Left lobe of liver (tissue), 2 donors: ENCODE results near the gene WDR82. TPM values are rescaled to one million over a fixed set of nuclear protein-coding genes. Genes with fewer than 3 reads are reported as not detected.

Experiments used
- ATAC-seq: fragments of 200-7000 bp; cut with Tn5 transposase; one replicate; pipeline ENCODE4 v1.9.1; 2020; ENCODE audit warnings: mild to moderate bottlenecking, moderate library complexity
- DNase-seq: peaks from one replicate; pipeline ENCODE4 v3.0.0-alpha.2; 2020; ENCODE audit warnings: low spot score
- total RNA-seq: library from RNA; stranded (reverse); gene quantifications from one replicate; pipeline ENCODE4 v1.2.1, GENCODE V29; 2021
- donor health status: DM: no; HTN: no; CAD: no; lungs with moderate emphysema.
- donor health status: DM: no; HTN: yes; CAD: no.

Gene WDR82
- total RNA-seq, 1 donor from 2014 or later, result 18.6 TPM

DNA sequence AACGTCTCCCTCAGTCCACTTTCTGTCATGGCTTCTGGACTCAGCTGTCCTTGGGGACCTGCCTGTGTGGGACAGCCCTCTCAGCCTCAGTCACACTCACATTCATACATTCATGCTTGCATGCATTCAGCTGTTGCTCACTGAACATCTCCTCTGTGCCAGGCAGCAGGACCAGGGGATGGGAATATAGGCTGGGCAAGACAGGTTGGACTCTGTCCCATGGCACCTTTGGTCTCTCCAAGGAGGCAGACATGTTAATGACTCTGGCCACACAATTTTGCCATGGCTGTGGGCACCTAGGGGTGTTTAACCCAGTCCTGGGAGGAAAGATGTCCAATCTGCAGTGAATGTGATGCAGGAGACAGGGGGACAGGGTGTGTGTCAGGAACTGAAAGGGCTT, 29.9 kb upstream of the WDR82 start:
- ATAC-seq (no peak), DNase-seq (no peak)

DNA sequence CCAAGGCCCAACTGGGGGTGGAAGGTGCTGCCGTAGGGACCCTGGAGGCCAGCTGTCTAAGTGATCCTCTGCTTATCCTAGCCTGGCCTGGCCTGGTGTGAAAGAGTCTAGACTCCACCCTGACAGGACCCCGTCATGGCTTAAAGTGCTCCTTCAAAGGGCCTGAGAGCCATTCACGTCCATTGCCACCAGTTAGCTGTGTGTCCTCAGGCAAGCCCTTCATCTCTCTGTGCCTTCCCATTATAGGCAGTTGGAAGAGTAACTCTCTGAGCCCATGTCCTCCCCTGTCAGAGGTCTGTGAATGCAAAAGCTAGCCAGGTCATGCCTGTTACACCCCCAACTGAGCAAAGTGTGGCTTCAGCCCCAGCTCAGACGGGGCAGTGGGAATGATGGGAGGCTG, 28.5 kb upstream of the WDR82 start:
- DNase-seq (no peak), ATAC-seq (no peak)

DNA sequence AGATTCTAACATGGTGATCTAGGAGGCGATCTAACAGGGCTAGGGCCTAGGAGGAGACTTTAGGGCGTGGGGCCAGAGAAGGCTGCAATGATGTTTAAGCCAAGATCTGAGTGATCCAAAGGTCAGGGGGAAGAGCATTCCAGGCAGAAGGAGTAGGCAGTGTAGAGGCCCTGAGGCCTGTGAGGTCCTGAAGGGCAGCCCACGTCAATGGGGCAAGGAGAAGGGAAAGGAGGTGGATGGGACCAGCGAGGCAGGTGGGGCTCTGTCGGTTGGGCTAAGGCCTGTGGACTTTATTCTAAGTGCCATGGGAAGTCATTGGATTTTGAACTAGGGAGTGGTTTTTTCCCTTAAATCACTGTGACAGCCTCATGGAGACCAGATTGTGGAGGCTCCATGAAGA, 27.5 kb upstream of the WDR82 start:
- DNase-seq, result no peak
- no peak for ATAC-seq

DNA sequence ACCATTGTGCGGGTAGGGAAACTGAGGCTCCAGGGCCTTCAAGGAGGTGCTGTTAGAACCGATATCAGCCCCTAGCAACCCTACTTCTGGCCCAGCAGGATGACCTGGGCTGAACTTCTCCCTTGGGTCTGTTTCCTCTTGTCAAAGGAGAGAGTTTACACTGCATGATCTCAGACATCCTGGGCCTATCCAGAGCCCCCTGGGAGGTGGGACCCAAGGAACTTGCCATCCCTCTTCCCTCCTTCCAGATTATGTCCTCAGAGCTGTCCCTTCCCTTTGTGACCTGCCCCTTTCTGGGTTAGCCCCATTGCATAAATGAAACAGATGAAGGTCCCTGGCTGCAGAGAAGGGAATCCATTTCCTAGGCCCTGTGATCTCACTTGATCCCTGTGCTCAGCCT, 25.4 kb upstream of the WDR82 start:
- DNase-seq, result no peak
- no peak for ATAC-seq

DNA sequence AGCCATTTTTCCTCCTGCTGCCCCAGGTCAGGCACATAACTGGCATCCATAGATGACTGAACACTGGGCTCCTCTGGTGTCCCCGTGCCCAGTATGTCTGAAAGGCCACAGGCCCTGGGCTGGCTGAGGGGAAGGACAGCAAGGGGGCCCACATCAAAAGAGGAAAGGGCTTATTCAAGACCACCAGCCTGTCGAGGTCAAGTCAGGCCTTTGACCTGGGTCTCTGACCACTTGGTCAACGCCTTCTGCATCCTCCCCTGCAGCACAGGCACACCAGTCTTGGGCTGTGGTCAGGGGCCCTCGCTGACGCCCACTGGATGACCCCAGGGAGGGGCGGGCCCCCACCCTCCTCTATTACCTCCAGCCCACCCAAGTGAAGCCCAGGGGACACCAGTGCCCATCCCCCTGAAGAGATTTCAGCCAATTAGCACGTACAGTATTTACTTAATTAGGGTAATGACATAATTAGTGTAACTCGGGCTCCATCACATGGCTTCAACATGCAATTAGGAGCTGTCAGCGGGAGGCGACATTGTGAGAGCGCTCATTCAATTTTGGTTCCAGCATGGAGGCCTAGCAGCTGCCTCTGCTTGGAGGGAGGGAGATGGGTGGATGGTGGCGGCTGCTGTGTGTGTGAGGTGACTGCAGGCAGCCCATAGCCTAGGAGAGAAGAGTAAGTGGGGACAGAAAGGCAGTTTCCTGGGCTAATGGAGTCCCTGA, 24.1 kb upstream of the WDR82 start:
- ATAC-seq (no peak), DNase-seq (no peak)

DNA sequence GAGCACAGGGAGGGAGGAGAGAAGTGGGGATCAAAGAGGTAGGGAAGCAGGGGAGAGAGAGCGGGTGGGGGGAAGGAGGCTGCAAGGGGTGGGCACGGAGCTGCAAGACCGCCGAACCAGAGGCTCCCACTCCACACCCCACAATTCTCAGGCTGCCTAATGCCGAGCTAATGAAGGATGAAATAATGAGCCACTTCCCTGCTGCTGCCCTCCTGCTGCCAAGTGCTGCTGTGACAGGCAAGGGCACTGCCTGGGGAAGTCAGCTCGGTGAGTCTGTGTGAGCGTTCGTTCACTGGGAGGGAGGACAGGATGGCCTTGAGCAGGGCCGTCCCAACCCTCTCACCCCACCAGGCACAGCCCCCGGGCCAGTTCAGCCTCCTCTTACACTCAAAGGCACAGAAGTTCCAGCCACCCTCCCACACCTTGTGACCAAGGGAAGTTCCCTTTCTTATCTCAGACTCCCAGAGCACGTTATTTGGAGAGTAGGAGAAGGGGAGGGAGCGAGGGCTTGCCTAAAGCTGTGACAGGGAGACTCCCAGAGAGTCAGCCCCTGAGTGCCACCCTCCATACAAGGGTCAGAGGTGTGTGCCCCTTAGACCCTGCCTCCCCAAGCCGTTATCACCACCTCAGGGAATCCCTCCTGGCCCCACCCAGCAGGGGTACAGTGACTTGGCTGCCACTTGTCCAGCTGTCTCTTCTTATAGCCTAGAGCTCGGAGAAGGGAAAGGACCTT, 21.6 kb upstream of the WDR82 start:
- peak; percentile 27 for ATAC-seq

DNA sequence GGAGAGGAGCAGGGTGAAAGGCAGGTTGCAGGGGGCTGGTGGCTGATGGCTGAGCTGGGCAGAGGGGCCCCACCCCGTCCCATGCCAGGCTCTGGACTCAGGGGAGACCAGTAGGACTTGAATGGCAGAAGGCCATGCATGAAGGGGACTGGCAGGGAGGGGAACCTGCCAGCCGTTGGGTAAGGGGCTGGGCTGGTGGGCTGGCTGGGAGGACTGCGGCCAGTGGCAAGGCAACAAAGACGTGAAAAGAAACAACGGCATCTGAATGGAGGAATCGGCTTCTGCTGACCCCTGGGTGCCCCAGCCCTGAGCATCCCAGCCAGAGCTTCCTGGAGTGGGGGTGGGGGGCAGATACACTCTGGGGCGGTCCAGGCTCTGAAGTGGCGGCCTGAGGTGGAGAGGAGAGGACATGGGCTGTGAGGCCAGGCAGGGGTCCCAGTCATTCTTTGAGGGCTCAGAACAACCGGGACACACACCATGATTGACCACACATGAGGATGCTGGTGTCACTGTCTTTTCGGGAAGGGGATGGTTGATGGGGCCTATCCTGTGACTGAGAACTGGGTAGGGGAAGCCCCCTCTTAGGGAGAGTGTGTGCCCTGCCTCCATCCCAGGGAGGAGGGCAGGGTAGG, 20.9 kb upstream of the WDR82 start:
- DNase-seq (no peak), ATAC-seq (peak; percentile 13)

More for the DNA sequence above, 21.6 kb upstream of the WDR82 start:
- no peak for DNase-seq

DNA sequence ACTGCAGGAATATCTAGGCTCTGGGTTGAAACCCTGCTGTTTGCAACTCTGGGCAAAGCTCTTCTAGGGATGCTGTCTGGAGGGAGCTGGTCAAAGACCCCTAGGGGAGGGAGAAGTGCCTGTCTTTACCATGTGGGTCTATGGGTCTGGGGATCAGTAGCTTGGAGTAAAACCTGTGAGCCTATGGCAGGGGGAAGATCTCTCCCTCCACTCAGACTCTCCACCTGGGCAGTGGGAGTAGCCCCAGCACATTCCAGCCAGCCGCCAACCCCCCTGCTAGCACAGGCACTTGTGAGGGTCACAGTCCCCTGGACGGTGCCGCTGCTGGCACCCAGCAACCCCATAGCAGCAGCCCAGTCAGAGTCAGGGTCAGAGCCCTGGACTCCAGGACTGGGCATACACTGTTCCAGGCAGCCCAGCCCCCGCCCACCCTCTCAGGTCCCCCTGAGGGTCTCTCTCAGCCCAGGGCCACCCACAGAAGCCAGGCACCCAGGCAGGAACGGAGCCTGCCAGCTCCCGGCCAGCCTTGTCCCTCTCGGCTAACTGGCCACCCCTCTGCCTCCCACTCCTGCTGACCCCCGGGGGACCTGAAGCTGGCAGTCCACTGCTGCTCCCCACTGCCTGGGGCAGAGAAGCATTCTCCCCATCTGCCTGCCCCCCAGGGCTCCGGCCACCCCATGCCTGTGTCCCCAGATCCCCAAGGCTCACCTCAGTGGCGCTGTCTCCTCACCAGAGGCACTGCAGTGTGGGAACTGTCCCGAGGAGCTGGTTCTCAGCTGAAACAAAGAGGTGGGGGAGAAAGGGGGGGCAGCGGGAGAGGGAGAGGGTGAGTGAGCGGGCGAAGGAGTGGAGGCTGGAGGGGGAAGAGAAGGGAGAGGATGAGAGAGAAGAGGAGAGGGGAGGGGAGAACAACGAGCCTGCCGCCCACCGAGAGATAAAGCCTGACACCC, 20.0 kb upstream of the WDR82 start:
- DNase-seq (peak; percentile 63), ATAC-seq (peak; percentile 33)

DNA sequence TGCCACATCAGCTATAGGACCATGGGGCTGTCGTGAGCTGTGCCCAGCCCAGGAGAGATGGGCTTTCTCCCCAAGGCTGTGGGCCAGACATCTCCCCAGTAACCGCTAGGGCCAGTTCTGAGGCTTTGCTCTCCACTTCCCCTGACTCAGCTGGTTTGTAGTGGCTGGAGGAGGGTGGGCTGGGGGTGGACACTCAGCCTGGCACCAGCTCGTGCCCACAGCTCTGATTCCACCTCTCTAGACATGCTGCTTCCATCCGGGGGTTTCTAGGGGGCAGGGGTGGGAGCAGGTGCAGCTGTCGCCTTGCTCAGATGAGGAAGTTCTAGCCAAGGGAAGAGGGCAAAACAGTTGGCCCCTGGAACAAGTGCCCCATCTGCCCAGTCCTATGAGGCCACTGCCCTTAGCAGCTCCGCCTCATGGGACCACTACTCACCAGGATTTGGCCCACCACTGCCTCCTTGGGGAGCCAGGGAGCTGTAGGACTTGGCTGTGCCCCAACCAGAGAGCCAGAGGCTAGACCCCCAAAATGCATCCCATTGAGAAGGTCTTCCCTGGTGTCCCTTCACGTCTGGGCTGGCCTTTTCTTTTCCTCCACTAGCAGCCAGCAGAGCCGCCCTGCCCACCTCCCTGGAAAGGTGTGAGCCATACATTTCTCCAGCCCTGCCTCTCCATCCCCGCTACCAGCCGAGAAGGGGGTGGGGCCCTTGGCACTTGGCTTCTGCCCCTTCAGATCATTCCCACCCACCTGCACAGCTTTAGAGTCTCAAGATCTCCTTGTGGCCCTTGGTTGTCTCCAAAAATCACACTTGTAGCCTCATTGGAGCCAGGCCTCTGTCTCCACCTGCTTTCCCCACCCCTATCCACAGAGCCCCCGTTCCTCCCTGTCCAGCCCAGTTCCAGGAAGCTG, 19.0 kb upstream of the WDR82 start:
- ATAC-seq (peak; percentile 2), DNase-seq (no peak)

DNA sequence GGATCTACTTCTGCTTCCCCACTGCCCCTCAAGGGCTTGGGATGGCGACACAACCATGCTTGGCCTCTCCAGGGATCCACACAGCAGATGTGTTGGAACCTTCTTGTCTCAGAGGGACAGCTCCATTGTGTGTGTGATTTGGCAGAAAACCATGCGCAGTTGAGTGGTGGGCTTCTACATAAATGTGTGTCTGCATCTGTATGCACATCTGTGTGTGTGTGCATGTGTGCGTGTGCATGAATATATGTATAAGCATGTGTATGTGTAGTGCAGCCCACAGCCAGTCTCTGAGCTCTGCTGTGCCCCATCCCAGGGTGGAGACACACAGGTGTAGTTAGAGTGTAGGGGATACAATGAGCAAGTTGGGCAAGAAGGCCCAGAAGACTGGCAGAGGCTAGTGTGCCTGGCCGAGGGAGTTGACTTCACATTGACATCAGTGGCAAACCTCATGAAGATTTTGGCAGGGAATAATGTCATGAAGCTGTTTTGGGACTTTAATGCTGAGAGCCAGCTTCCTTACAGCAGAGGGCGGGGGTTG, 17.3 kb upstream of the WDR82 start:
- no peak for DNase-seq
- ATAC-seq, result no peak

DNA sequence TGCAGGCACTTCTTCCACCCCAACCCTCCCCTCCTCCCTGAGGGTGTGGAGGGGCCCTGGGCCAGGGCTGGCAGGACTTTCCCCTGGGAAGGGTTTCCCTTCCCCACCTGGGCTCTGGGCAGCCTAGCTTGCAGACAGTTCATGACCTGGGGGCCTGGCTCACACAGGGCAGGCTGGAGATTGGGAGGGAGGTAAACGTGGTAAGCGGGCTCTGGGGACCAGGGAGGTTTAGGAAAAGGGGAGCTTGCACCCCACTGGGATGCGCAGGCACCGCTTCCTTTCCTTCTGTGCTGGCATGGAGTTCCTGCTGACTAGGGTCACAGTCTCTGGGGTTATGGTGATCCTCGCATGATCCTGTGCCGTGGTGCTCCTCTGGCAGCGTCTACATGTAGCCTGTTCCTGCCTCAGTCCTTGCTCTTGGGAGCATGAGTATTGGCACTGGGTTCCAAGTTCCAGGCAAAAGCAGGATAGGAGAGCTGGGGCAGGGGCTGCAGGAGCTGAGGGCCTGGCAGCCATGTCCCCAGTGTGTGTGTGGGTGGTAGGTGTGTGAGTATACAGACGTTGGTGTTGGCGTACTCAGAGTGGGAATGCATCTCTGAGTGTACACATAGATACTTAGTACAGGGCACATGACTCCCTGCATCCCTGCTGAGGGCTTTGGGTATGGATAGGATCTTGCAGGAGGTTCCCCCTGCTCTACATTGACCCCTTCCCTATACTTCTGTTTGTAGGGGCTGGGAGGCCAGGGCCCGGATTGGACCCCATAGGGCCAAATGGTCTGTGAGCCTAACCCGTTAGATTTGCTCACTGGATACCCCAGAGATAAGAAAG, 16.1 kb upstream of the WDR82 start:
- DNase-seq (peak; percentile 74), ATAC-seq (peak; percentile 24)

DNA sequence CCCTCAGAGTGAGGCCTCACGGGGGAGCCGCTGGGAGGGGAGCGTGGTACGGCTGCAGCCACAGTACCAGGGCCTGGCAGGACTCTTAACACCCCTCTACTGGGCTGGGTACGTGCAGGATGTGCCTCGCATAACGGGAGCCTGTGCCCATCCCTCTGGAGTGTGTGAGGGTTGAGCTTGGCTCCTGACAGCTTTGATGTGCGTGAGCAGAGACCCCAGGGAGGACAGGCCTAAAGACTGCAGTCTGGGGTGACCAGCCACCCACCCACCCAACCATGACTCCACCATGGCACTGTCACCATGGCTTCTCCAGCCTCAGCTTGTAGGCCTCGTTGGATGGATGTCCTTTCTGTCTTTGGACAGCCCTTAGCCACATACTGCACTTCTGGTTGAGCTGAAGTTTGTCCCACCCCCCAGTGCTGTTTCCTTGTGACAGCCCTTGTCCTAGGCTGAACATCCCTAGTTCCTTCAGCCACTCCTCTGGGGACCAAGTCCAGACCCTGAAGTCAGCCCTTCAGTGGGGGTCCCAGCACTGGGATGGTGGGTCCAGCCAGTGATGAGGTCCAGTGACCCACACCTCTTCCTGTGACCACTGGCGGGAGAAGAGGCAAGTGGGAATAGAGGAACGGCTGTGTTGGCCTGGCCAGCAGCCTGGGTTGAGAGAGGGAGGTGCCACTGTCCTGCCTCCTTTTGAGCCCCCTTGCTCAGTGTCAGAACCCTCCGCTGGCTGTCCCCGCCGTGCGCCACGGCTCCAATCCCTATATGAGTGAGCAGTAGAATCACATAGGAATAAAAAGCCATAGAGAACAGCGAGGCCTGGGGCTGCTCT, 15.3 kb upstream of the WDR82 start:
- ATAC-seq, result no peak
- DNase-seq, result no peak

DNA sequence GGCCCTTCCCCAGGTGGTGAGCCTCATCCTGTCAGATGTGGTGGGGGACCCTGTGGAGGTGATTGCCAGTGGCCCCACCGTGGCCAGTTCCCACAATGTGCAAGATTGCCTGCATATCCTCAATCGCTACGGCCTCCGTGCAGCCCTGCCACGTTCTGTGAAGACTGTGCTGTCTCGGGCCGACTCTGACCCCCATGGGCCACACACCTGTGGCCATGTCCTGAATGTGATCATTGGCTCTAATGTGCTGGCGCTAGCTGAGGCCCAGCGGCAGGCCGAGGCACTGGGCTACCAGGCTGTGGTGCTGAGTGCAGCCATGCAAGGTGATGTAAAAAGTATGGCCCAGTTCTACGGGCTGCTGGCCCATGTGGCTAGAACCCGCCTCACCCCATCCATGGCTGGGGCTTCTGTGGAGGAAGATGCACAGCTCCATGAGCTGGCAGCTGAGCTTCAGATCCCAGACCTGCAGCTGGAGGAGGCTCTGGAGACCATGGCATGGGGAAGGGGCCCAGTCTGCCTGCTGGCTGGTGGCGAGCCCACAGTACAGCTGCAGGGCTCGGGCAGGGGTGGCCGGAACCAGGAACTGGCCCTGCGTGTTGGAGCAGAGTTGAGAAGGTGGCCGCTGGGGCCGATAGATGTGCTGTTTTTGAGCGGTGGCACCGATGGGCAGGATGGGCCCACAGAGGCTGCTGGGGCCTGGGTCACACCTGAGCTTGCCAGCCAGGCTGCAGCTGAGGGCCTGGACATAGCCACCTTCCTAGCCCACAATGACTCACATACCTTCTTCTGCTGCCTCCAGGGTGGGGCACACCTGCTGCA, 14.0 kb upstream of the WDR82 start:
- ATAC-seq (no peak), DNase-seq (no peak)

DNA sequence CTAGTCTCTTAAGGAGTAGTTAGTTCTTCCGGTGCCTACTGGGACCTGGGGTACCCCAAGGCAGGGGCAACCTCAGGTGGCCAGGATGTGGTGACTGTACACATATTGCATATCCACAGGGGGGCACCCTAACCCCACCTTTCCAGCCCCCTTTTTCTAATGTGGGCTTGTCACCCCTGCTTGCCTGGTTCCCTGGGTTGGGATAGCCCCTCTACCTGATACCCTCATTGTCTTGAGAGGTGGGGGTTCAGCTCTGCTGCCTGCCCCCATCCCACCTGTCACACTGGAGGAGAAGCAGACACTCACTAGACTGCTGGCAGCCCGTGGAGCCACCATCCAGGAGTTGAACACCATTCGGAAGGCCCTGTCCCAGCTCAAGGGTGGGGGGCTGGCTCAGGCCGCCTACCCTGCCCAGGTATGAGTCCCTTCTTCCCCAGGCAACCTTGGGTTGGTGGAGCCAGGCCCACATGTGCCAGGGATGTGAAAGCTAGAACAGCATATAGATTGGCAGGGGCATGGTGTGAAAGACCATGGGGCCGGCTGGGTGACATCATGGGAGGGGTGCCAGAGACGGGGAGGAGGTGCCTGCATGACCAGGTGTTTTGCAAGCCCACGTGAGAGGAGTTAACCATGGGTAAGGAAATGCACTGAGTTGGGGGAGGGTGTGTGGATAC, 13.2 kb upstream of the WDR82 start:
- ATAC-seq, result no peak
- peak; percentile 75 for DNase-seq

DNA sequence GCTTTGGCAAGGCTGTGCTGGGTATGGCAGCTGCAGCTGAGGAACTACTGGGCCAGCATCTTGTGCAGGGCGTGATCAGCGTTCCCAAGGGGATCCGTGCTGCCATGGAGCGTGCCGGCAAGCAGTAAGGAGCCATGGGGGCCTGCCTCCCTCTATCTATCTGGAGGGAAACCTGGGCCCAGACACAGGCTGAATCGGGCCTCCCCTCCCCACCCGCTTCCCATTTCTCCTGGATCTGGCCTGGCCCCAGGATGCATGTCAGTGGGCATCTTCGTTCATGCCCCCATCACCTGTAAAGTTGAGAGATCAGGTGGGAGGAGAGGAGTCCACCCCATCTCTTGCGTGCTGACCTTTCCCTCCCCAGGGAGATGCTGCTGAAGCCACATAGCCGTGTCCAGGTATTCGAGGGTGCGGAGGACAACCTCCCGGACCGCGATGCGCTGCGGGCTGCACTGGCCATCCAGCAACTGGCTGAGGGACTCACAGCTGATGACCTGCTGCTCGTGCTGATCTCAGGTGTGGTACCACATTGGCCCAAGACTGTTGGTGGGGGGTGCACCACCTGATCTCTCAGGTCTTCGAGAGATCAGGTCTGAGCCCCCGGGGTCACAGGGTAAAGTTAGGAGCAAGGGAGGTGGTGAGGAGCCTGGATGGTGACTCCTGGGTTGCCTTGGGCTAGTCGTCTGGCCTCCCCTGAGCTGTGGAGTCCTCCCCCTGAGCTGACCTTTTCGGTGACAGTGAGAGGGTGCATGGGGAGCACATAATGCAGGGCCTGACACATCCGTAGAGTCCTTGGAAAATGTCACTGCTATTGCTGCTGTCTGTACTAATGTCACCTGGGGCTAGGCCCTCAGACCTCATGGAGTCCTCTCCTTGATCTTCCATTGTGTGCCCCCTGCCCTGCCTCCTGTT, 12.4 kb upstream of the WDR82 start:
- ATAC-seq (no peak), DNase-seq (no peak)
